ENCODE data around the gene PTDSS2. TPM values are rescaled to one million over a fixed set of nuclear protein-coding genes. Genes with fewer than 3 reads are reported as not detected.

PTDSS2 gene
- total RNA-seq, 1 donor from 2014 or later = 81.1 TPM

DNA sequence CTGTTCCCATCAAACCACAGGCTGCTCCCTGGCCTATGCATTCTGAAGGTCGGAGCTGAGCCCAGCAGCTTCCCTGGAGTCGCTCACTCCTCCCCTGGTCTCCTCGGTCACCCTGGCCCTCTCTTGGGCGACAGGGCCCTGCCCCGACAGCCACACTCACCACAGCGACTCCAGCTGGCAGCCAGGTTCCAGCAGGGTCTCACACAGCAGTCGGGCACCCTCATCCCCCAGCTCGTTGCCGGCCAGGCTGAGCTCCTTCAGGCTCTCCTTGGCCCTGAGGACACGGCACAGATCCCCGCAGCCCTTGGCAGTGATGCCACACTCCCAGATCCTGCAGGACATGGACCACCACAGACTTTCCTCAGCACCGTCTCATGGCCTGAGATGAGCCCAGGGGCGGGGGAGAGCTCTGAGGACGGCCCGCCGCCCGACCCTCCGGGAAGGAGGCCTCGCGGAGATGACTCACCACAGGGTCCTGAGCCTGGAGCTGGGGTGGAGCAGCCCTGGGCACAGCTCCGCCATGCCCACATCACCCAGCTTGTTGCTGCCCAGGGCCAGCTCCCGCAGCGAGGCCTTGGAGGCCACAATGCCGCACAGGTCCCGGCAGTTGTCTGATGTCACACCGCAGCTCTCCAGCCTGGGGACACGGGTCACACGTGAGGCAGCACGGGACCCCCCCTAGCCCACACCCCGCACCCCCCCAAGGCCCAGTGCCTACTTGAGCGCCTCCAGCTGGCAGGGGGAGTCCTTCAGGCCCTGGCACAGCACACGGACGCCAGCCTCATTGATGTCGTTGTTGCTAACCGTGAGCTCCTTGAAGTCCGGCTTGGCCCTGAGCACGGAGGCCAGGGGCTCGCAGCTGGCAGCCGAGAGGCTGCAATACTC is 48.5 kb downstream of the PTDSS2 start:
- DNase-seq (ENCODE audit: low read depth) = no peak
- Histone ChIP-seq H3K4me3 (ENCODE audit: low read depth, low read length) (no peak overlapping the region), H3K27me3 (ENCODE audit: control insufficient read depth, insufficient read depth, low read length) (no peaks in the 10 kb centered on the region), H3K36me3 (ENCODE audit: control insufficient read depth, insufficient read depth, low read length) (peaks cover 18% of the 10 kb centered on the region)
- no peak for TF ChIP-seq CTCF (IDR thresholded peaks at IDR 0.05; ENCODE audit: insufficient read depth, low read length, poor library complexity, severe bottlenecking)

DNA sequence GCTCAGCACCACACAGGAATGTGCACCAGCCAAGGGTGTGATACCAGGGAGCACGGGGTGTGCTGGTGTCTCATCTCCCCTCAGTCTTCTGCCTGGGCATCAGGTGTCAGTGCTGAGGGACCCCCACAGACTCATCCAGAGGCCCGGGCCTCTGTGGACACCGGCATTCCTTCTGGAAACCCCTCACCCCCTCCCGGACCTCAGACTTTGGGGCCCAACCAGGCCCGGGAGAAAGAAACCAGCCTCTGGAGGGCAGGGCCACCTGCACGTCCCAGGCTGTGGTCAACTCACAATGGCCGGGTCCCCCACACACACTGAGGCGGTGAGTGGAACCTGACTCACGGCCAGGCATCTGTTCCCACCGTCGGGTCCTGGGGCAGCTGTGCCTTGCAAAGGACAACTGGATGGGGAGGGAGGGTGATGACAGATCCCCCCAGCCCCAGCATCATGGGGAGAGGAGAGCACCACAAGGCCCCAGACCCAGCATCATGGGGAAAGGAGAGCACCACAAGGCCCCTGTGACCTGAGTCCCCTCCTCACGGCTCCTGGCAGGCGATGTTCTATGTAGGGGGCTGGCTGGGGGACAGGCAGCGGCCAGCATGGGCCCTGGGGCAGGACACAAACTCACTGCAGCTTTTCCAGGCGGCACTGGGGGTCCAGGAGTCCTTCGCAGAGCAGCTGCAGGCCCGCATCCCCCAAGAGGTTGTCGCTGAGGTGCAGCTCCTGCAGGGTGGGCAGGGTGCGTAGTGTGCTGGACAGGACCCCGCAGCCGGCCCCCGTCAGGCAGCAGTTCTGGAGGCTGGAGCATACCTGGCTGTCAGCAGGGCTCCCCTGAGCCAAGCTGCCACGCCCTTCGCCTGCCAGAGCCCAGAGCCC is 49.4 kb downstream of the PTDSS2 start:
- Histone ChIP-seq H3K36me3 (ENCODE audit: control insufficient read depth, insufficient read depth, low read length) (peaks cover 18% of the 10 kb centered on the region), H3K4me3 (ENCODE audit: low read depth, low read length) (no peak overlapping the region), H3K27me3 (ENCODE audit: control insufficient read depth, insufficient read depth, low read length) (no peaks in the 10 kb centered on the region)
- TF ChIP-seq CTCF (IDR thresholded peaks at IDR 0.05; ENCODE audit: insufficient read depth, low read length, poor library complexity, severe bottlenecking) = no peak
- DNase-seq (ENCODE audit: low read depth) = no peak

- no peak for DNase-seq (ENCODE audit: low read depth)
- no peak for TF ChIP-seq CTCF (IDR thresholded peaks at IDR 0.05; ENCODE audit: insufficient read depth, low read length, poor library complexity, severe bottlenecking)
- Histone ChIP-seq H3K27me3 (ENCODE audit: control insufficient read depth, insufficient read depth, low read length) (no peaks in the 10 kb centered on the region), H3K36me3 (ENCODE audit: control insufficient read depth, insufficient read depth, low read length) (peaks cover 17% of the 10 kb centered on the region), H3K4me3 (ENCODE audit: low read depth, low read length) (no peak overlapping the region)
Measured at GRCh38 chr11:501001-501682, 51.1 kb downstream of the PTDSS2 start.

- no peak for DNase-seq (ENCODE audit: low read depth)
- Histone ChIP-seq H3K4me3 (ENCODE audit: low read depth, low read length) (no peak overlapping the region), H3K27me3 (ENCODE audit: control insufficient read depth, insufficient read depth, low read length) (no peaks in the 10 kb centered on the region), H3K36me3 (ENCODE audit: control insufficient read depth, insufficient read depth, low read length) (peaks cover 17% of the 10 kb centered on the region)
- TF ChIP-seq CTCF (IDR thresholded peaks at IDR 0.05; ENCODE audit: insufficient read depth, low read length, poor library complexity, severe bottlenecking) = no peak
Measured at GRCh38 chr11:501683-502287, 51.7 kb downstream of the PTDSS2 start.

- Histone ChIP-seq H3K4me3 (ENCODE audit: low read depth, low read length) (no peak overlapping the region), H3K27me3 (ENCODE audit: control insufficient read depth, insufficient read depth, low read length) (no peaks in the 10 kb centered on the region), H3K36me3 (ENCODE audit: control insufficient read depth, insufficient read depth, low read length) (peaks cover 12% of the 10 kb centered on the region)
- no peak for DNase-seq (ENCODE audit: low read depth)
- no peak for TF ChIP-seq CTCF (IDR thresholded peaks at IDR 0.05; ENCODE audit: insufficient read depth, low read length, poor library complexity, severe bottlenecking)
Measured at GRCh38 chr11:502288-503178, 52.5 kb downstream of the PTDSS2 start.
